ENCODE measurements around the gene ZNF143.

ZNF143 gene

GRCh38 chr11:9550191-9550628 is 89.4 kb downstream of the ZNF143 start:
- DNase-seq, result no peak

GRCh38 chr11:9561279-9561982 is 100.6 kb downstream of the ZNF143 start:
- DNase-seq, result no peak

DNA sequence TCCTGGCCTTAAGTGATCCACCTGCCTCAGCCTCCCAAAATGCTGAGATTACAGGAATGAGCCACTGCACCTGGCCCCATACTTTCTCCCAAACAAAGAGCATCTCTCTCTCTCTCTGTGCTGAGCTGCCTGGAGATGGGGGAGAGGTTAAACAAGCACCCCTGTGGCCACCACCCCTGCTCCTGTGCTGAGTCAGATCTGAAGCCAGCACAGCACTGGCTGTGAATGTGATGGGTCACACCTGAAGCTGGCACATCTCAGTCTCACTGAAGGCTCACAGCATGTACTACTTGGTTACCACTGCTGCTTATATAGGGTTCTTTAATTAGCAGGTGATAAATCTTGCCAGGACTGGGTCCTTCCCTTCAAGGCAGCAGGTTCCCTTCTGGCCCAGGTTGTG is 101.9 kb downstream of the ZNF143 start:
- no peak for DNase-seq

- no peak for DNase-seq
Observed at GRCh38 chr11:9563196-9563730, 102.5 kb downstream of the ZNF143 start.

DNA sequence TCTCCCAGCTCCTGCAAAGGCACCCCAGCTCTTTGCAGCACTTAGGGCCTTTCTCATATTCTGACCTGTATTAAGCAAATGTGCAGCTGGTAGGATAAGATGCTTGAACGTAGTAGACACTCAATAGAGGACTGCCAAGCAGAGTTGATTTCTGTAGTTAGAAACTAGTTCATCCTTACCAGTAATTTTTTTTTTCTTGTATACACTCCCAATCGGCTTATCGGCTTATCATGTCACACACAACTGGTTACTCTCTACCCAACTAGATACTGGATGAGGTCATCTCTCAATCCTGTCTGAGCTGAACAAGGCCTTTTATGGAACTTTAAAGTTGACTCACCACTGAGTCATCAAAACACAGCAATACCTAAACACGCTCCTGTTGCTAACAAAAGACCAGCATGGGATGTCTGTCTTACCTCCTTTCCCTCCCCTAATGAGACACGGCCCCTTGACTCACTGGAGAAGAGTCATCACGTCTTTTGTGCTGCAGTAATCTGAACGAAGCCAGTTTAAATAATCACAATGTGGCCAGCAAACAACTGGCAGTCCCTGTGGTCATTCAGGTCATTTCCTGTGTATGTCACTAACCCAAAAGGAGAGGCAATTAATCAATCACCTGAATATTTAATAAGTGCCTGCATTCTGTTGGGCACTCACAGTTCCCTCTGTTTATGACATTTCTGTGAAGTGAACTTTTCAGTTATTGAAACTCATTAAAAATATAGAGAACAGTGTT is 105.2 kb downstream of the ZNF143 start:
- peak; percentile 33 for DNase-seq

DNA sequence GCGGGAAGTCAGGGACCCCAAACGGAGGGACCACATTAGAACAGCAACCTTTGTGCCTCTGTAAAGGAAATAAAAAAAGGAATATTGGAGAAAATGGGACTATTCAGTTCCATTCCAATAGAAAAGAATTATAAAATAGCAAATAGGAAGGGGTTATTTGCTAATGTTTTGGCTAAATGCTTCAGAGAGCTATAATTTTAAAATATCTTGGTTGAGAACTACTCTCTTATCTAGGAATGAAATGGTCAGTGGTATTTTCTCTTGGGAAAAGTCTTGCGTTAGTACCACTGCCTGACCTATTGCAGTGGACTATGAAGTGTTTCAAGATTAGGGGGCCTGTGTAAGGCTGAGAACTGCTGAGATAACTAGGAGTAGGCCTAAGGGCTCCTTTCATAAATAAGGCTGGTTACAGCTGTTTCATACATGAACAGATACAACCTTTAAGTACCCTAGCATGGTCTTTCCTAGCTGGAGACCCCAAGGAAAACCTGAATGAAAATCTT is 105.8 kb downstream of the ZNF143 start:
- DNase-seq, result no peak

DNA sequence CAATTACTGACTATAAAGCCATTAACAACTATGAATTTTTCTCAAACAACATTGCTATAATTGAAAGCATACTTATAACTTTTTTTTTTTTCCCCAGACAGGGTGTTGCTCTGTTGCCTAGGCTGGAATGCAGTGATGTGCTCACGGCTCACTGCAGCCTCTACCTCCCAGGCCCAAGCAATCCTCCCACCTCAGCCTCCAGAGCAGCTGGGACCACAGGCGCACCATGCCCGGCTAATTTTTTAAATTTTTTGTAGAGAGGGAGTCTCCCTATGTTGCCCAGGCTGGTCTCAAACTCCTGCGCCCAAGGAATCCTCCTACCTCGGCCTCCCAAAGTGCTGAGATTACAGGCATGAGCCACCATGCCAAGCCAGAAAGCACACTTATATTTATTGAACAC is 106.6 kb downstream of the ZNF143 start:
- no peak for DNase-seq

GRCh38 chr11:9568161-9568853 is 107.5 kb downstream of the ZNF143 start:
- DNase-seq, result no peak

- DNase-seq, result no peak
Observed at GRCh38 chr11:9568854-9569587, 108.2 kb downstream of the ZNF143 start.

DNA sequence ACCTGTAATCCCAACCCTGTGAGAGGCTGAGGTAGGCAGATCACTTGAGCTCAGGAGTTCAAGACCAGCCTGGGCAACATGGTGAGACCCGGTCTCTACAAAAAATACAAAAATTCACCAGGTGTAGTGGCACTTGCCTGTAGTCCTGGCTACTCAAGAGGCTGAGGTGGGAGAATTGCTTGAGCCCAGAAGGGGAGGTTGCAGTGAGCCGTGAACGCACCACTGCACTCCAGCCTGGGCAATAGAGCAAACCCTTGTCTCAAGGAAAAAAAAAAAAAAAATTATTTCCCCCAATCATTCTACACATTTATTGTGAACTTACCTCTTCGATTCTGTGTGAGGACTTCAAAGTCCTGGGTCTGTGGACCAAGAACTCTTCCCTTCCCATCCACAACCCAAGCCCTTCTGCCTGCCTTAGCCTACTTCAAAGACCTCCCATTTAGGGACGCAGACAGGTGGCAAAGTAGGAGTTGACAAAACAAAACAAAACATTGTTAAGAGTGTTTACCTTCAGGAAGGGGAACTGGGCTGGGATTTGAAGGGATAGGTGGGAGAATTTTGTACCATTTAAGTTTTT is 108.9 kb downstream of the ZNF143 start:
- DNase-seq, result no peak

DNA sequence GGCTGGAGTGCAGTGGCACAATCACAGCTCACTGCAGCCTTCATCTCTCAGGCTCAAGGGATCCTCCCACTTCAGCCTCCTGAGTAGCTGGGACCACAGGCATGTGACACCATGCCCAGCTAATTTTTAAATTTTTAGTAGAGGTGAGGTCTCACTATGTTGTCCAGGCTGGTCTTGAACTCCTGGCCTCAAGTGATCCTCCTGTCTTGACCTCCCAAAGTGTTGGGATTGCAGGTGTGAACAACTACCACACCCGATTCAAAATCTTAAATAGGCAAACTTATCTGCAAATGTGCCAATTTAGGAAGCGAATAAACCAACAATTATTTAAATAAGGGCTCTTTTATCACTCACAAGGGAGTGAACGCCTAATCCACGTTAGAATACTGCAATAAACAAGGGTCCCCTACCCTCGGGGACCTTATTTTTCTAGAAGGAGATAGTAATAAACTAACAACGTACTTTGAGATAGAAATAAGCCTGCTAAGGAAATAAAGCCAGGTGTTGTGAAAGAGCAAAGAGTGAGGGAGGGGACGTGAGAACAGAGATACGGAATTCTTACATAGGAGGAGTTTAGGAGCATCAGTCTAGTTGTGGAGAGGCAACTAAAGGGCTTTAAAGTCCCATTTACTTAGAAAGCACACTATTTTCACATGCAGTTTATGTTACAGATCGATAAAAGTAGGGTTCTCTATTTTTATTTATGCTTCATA is 109.7 kb downstream of the ZNF143 start:
- DNase-seq, result no peak

- DNase-seq, result no peak
Observed at GRCh38 chr11:9571071-9571762, 110.4 kb downstream of the ZNF143 start.

DNA sequence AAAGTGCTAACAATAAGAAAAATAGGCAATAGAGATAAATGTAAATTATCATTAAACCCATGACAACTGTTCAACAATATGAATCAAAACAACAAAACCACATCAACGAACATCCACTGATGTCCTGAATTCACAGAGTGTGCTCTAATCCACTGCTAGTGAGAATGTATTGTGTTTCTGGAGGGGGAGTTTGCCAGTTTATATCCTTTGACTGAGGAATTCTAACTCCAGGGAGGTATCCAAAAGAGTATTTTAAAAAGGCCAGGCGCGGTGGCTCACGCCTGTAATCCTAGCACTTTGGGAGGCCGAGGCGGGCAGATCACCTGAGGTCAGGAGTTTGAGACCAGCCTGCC is 110.9 kb downstream of the ZNF143 start:
- no peak for DNase-seq

GRCh38 chr11:9573052-9573774 is 112.4 kb downstream of the ZNF143 start, which contains the start of gene WEE1:
Gene WEE1 (plus strand): TSS chr11:9573670. CDS start chr11:9573934, 264 bp downstream.
- peak; percentile 97 for DNase-seq

- DNase-seq, result no peak
Observed at GRCh38 chr11:9573775-9574621, 113.2 kb downstream of the ZNF143 start.

DNA sequence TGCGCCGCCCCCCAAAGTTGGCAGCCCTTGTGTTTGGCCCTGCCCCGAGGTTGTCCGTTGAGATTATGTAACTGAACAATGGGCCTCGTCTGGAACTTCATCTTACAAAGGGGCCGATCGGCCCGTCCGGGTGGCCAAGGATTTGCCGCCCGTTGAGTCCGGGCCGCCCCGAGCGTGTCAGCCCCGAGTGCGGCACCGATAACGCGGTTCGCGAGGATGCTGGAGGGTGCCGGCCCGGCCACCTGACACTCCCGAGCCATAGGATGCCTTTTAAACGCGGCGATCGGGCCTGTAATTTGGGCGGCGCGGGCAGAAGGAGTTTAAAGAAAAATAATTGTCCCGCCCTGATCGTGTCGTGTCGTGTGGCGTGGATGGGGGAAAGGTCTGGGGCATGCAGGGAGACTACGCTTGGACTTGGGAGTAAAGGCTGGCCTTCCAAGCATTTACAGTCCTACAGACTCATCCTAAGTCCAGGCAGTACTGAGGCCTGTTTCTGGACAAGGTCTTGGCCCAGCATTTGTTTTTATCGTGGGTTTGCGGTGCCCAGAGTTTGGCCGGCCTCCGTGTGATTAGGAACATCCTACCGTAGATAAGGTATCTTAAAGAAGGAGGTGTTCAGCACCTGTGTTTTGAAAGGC is 113.9 kb downstream of the ZNF143 start:
- peak; percentile 21 for DNase-seq

GRCh38 chr11:9575260-9576240 is 114.7 kb downstream of the ZNF143 start:
- no peak for DNase-seq

Data from stimulated activated CD4-positive, alpha-beta T cell treated with anti-CD3 and anti-CD28 coated beads, Interleukin-4, amount 100 ng/mL, for 1 hour (primary cell).